ENCODE results near the gene FBXL7. TPM values are rescaled to one million over a fixed set of nuclear protein-coding genes. Genes with fewer than 3 reads are reported as not detected.

Gene FBXL7
- polyA plus RNA-seq, 1 donor (not counting 4 experiments of a cell fraction or from before 2014, with no cell fraction given) = 0.22 TPM

DNA sequence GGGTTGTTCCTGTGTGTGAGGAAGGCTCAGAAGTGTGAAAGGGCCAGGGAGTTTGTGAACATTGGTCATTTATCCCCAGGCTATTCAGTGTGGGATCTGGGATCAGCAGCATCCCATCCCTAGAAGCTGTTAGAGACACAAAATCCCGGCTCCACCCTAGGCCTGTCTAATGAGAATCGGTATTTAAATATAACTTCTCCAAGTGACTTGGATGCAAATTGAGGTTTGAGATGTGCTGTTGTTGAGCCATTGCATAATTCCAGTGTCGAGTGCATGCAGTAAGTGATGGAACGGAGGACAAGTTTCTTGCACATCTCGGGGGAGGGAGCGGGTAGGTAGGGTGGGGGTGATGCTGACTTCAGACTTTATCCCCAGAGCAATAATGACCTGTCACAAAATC lies 138.3 kb downstream of the FBXL7 start:
- no peak overlapping the region for H3K4me2 ChIP-seq (ENCODE audit: control insufficient read depth, extremely low read depth, insufficient read depth, low read depth, low read length)
- no peaks in the 10 kb centered on the region for H3K9me3 ChIP-seq (ENCODE audit: control insufficient read depth, low read depth, low read length)
- H2AFZ ChIP-seq (ENCODE audit: control insufficient read depth, low read length) = no peak overlapping the region
- H3K9me1 ChIP-seq (ENCODE audit: control insufficient read depth, extremely low read depth, insufficient read depth, low read length) = no peaks in the 10 kb centered on the region
- H3K36me3 ChIP-seq (ENCODE audit: control insufficient read depth in 2 of 2, extremely low read depth in 1 of 2, insufficient read depth in 2 of 2, low read length in 2 of 2) = no peaks in the 10 kb centered on the region
- no peak overlapping the region for H3K27ac ChIP-seq (ENCODE audit: control insufficient read depth, insufficient read depth, low read length)
- no peaks in the 10 kb centered on the region for H3K4me1 ChIP-seq (ENCODE audit: control insufficient read depth, extremely low read depth, insufficient read depth, low read length)
- H4K20me1 ChIP-seq (ENCODE audit: control insufficient read depth, extremely low read depth, insufficient read depth, low read length) = no peaks in the 10 kb centered on the region
- FAIRE-seq = no peak
- no peaks in the 10 kb centered on the region for H3K79me2 ChIP-seq (ENCODE audit: control insufficient read depth, insufficient read depth, low read length)
- DNase-seq (ENCODE audit: low read depth, low spot score) = no peak
- dilution Hi-C loops (cut with MboI; ENCODE audit: extremely low pct_ligation_motif_present, low sequenced_read_pairs) = no loop called here
- H3K27me3 ChIP-seq (ENCODE audit: control insufficient read depth, extremely low read depth, insufficient read depth, low read length) = no peaks in the 10 kb centered on the region
- TF ChIP-seq, protein P1, sequence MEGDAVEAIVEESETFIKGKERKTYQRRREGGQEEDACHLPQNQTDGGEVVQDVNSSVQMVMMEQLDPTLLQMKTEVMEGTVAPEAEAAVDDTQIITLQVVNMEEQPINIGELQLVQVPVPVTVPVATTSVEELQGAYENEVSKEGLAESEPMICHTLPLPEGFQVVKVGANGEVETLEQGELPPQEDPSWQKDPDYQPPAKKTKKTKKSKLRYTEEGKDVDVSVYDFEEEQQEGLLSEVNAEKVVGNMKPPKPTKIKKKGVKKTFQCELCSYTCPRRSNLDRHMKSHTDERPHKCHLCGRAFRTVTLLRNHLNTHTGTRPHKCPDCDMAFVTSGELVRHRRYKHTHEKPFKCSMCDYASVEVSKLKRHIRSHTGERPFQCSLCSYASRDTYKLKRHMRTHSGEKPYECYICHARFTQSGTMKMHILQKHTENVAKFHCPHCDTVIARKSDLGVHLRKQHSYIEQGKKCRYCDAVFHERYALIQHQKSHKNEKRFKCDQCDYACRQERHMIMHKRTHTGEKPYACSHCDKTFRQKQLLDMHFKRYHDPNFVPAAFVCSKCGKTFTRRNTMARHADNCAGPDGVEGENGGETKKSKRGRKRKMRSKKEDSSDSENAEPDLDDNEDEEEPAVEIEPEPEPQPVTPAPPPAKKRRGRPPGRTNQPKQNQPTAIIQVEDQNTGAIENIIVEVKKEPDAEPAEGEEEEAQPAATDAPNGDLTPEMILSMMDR (optimal IDR thresholded peaks at IDR 0.05 in 1 of 3, IDR thresholded peaks at IDR 0.05 in 1 of 3, conservative IDR thresholded peaks at IDR 0.05 in 1 of 3; ENCODE audit: extremely low read depth in 1 of 3, insufficient read depth in 2 of 3, low read length in 3 of 3) = no peak
- TF ChIP-seq EZH2 (IDR thresholded peaks at IDR 0.05; ENCODE audit: low read length) = no peak
- no peak overlapping the region for H3K4me3 ChIP-seq (ENCODE audit: control insufficient read depth in 2 of 3, extremely low read depth in 1 of 3, insufficient read depth in 2 of 3, low read depth in 1 of 3, low read length in 3 of 3)
- H3K9ac ChIP-seq (ENCODE audit: control insufficient read depth, extremely low read depth, insufficient read depth, low read length) = no peak overlapping the region

GRCh38 chr5:15639288-15639687 lies 139.3 kb downstream of the FBXL7 start:
- Histone ChIP-seq H3K79me2 (ENCODE audit: control insufficient read depth, insufficient read depth, low read length) (no peaks in the 10 kb centered on the region), H3K9me1 (ENCODE audit: control insufficient read depth, extremely low read depth, insufficient read depth, low read length) (no peaks in the 10 kb centered on the region), H3K4me3 (ENCODE audit: control insufficient read depth in 2 of 3, extremely low read depth in 1 of 3, insufficient read depth in 2 of 3, low read depth in 1 of 3, low read length in 3 of 3) (no peak overlapping the region), H3K4me1 (ENCODE audit: control insufficient read depth, extremely low read depth, insufficient read depth, low read length) (no peaks in the 10 kb centered on the region), H2AFZ (ENCODE audit: control insufficient read depth, low read length) (no peak overlapping the region), H3K9ac (ENCODE audit: control insufficient read depth, extremely low read depth, insufficient read depth, low read length) (no peak overlapping the region), H3K27ac (ENCODE audit: control insufficient read depth, insufficient read depth, low read length) (no peak overlapping the region), H3K27me3 (ENCODE audit: control insufficient read depth, extremely low read depth, insufficient read depth, low read length) (no peaks in the 10 kb centered on the region), H3K4me2 (ENCODE audit: control insufficient read depth, extremely low read depth, insufficient read depth, low read depth, low read length) (no peak overlapping the region), H3K9me3 (ENCODE audit: control insufficient read depth, low read depth, low read length) (no peaks in the 10 kb centered on the region), H4K20me1 (ENCODE audit: control insufficient read depth, extremely low read depth, insufficient read depth, low read length) (no peaks in the 10 kb centered on the region), H3K36me3 (ENCODE audit: control insufficient read depth in 2 of 2, extremely low read depth in 1 of 2, insufficient read depth in 2 of 2, low read length in 2 of 2) (no peaks in the 10 kb centered on the region)
- no peak for FAIRE-seq
- DNase-seq (ENCODE audit: low read depth, low spot score) = no peak
- no peak for TF ChIP-seq EZH2 (IDR thresholded peaks at IDR 0.05; ENCODE audit: low read length)
- TF ChIP-seq, protein P1 (optimal IDR thresholded peaks at IDR 0.05 in 1 of 3, IDR thresholded peaks at IDR 0.05 in 1 of 3, conservative IDR thresholded peaks at IDR 0.05 in 1 of 3; ENCODE audit: extremely low read depth in 1 of 3, insufficient read depth in 2 of 3, low read length in 3 of 3) = no peak
- dilution Hi-C loops (cut with MboI; ENCODE audit: extremely low pct_ligation_motif_present, low sequenced_read_pairs) = no loop called here
